Measurements from ENCODE around the gene BRD7. TPM values are rescaled to one million over a fixed set of nuclear protein-coding genes. Genes with fewer than 3 reads are reported as not detected.

The BRD7 gene
- total RNA-seq, 6 experiments from 2014 or later, result 16.9 to 24.1 (median 20.2) TPM

- no peaks in the 10 kb centered on the region for H3K4me1 ChIP-seq
- 67% methylated on average over 1 of the region's 1 CpG for WGBS (ENCODE audit: insufficient coverage, low coverage, low lambda C conversion rate, missing lambda C conversion rate)
- TF ChIP-seq CTCF (IDR thresholded peaks at IDR 0.05) (no peak), POLR2A (IDR thresholded peaks at IDR 0.05) (no peak)
- no peak for ATAC-seq
- no peak overlapping the region for H3K4me3 ChIP-seq
- no peak for DNase-seq
- H3K9me3 ChIP-seq, result no peaks in the 10 kb centered on the region
- intact Hi-C loops (cut with DNase I), result no loop called here
- H3K27ac ChIP-seq, result no peak overlapping the region
- no peaks in the 10 kb centered on the region for H3K27me3 ChIP-seq
- H3K36me3 ChIP-seq, result peaks cover 3 to 52% (median 24%) of the 10 kb centered on the region in 4 donors
These were observed 46.5 kb downstream of the BRD7 start for GRCh38 chr16:50322333-50322732.

GRCh38 chr16:50320310-50320709 lies 48.5 kb downstream of the BRD7 start:
- no peaks in the 10 kb centered on the region for H3K27me3 ChIP-seq
- TF ChIP-seq CTCF (IDR thresholded peaks at IDR 0.05), result no peak
- TF ChIP-seq POLR2A (IDR thresholded peaks at IDR 0.05), result no peak
- no peak overlapping the region for H3K4me3 ChIP-seq
- H3K36me3 ChIP-seq, result peaks cover 3 to 72% (median 27%) of the 10 kb centered on the region in 4 donors
- H3K27ac ChIP-seq, result no peak overlapping the region
- H3K4me1 ChIP-seq, result no peaks in the 10 kb centered on the region
- WGBS (ENCODE audit: insufficient coverage, low coverage, low lambda C conversion rate, missing lambda C conversion rate), result 78% methylated on average over 4 of the region's 5 CpGs
- no peaks in the 10 kb centered on the region for H3K9me3 ChIP-seq
- intact Hi-C loops (cut with DNase I), result no loop called here
- no peak for ATAC-seq
- DNase-seq, result no peak

- Histone ChIP-seq H3K4me3 (no peak overlapping the region), H3K9me3 (no peaks in the 10 kb centered on the region), H3K27me3 (no peaks in the 10 kb centered on the region), H3K27ac (no peak overlapping the region), H3K4me1 (no peaks in the 10 kb centered on the region), H3K36me3 (peaks cover 3 to 70% (median 27%) of the 10 kb centered on the region in 4 donors)
- ATAC-seq, result no peak
- TF ChIP-seq CTCF (IDR thresholded peaks at IDR 0.05) (no peak), POLR2A (IDR thresholded peaks at IDR 0.05) (no peak)
- WGBS (ENCODE audit: insufficient coverage, low coverage, low lambda C conversion rate, missing lambda C conversion rate), result 83% methylated on average over 9 of the region's 9 CpGs
- no peak for DNase-seq
- intact Hi-C loops (cut with DNase I), result no loop called here
These were observed 49.8 kb downstream of the BRD7 start for GRCh38 chr16:50318796-50319578.

- intact Hi-C loops (cut with DNase I), result no loop called here
- H3K4me1 ChIP-seq, result no peaks in the 10 kb centered on the region
- H3K9me3 ChIP-seq, result no peaks in the 10 kb centered on the region
- peaks cover 3 to 63% (median 20%) of the 10 kb centered on the region in 4 donors for H3K36me3 ChIP-seq
- TF ChIP-seq CTCF (IDR thresholded peaks at IDR 0.05), result no peak
- no peak for TF ChIP-seq POLR2A (IDR thresholded peaks at IDR 0.05)
- ATAC-seq (no peak), DNase-seq (no peak)
- H3K27me3 ChIP-seq, result no peaks in the 10 kb centered on the region
- H3K4me3 ChIP-seq, result no peak overlapping the region
- WGBS (ENCODE audit: insufficient coverage, low coverage, low lambda C conversion rate, missing lambda C conversion rate), result 89% methylated on average over 10 of the region's 10 CpGs
- H3K27ac ChIP-seq, result no peak overlapping the region
These were observed 51.7 kb downstream of the BRD7 start for GRCh38 chr16:50316848-50317630.

All from right lobe of liver (tissue), 6 donors.